ENCODE results near the gene CYS1.

GRCh38 chr2:10016001-10016801, 64.0 kb downstream of the CYS1 start:
- TF ChIP-seq CTCF (conservative IDR thresholded peaks at IDR 0.05 in 1 of 2, IDR thresholded peaks at IDR 0.05 in 1 of 2; ENCODE audit: extremely low read depth in 1 of 2, insufficient read depth in 1 of 2, low read depth in 1 of 2, low read length in 2 of 2) (no peak), EZH2 (IDR thresholded peaks at IDR 0.05; ENCODE audit: borderline replicate concordance, low read length) (no peak)
